Ovary (tissue), 9 donors: ENCODE results near the gene RHBDD2. TPM values are rescaled to one million over a fixed set of nuclear protein-coding genes. Genes with fewer than 3 reads are reported as not detected.

Experiments
- DNase-seq, 5 donors: peaks; one replicate each; pipeline ENCODE4 v3.0.0-alpha.2; 2019 to 2020
- H3K27ac ChIP-seq, 2 donors: fragments of 200-600 bp; one replicate each; pipeline versions ENCODE4 v1.5.1 to v1.8.0; 2019 to 2022
- H3K27me3 ChIP-seq: fragments of 200-600 bp; one replicate; pipeline ENCODE4 v1.8.0; 2022
- H3K36me3 ChIP-seq: fragments of 200-600 bp; sonication (generic); one replicate; pipeline ENCODE4 v1.5.1; 2019
- H3K4me1 ChIP-seq: one replicate; pipeline ENCODE4 v1.8.1; 2013; ENCODE audit warnings: mild to moderate bottlenecking, moderate library complexity; ENCODE audit not compliant: insufficient read depth
- H3K4me3 ChIP-seq: fragments of 200-600 bp; sonication (generic); one replicate; pipeline ENCODE4 v1.5.1; 2017
- H3K9me3 ChIP-seq, 2 donors: fragments of 200-600 bp in 1 of 2; sonication (generic) in 1 of 2; one replicate each; pipeline versions ENCODE4 v1.5.1 to v1.8.1; 2013 to 2019; ENCODE audit warnings: mild to moderate bottlenecking in 1 of 2, moderate library complexity in 1 of 2
- CTCF ChIP-seq, 3 donors: fragments of 450-650 bp in 2 of 3; fragments of 200-600 bp in 1 of 3; IDR thresholded peaks; one replicate each; pipeline versions ENCODE4 v1.5.1 to v1.8.0; 2016 to 2022; ENCODE audit warnings: antibody characterized with exemption in 3 of 3, mild to moderate bottlenecking in 1 of 3
- EP300 ChIP-seq: sonication (generic); formaldehyde crosslinking; IDR thresholded peaks from one replicate; pipeline ENCODE4 v1.6.1; 2017; ENCODE audit warnings: antibody characterized with exemption
- POLR2A ChIP-seq: fragments of 450-650 bp; IDR thresholded peaks from one replicate; pipeline ENCODE4 v1.6.1; 2017; ENCODE audit warnings: antibody characterized with exemption, mild to moderate bottlenecking, moderate library complexity
- WGBS, 3 donors: extraction: QIAGEN DNeasy Blood & Tissue Kit in 1 of 3; methylation state at CpG; one replicate each; pipeline versions ENCODE4 v1.1.5 to v1.1.7; 2013 to 2017; 5-methylcytosine and 5-hydroxymethylcytosine counted together
- intact Hi-C, 4 donors: fragments of 100-400 bp; cut with DNase I; formaldehyde crosslinking; loops; one replicate each; pipeline versions ENCODE4 v1.11.0 to v1.15.1; 2022 to 2023
- polyA plus RNA-seq, 2 donors: library from polyadenylated mRNA; stranded (reverse); fragments of 200-250 nt in 1 of 2; fragments of 350-450 nt in 1 of 2; fragmentation: Illumina TruSeq in 1 of 2; extraction: RNeasy Lipid Tissue Mini Kit (QIAGEN cat#74804) in 1 of 2; gene quantifications; one replicate each; pipeline ENCODE4 v1.2.3, GENCODE V29; 2013 to 2014
- total RNA-seq, 7 donors: library from RNA; depleted of rRNA in 2 of 7; stranded (reverse); fragments of >200 nt in 2 of 7; fragmentation: NEBNext Ultra II Directional in 3 of 7; extraction: Animal tissue kit (Norgen Biotek cat#: 25700) in 3 of 7; gene quantifications; one replicate each; pipeline versions ENCODE4 v1.1.0 to v1.2.4, GENCODE V29; 2016 to 2023
- donor health status: DM: no; HTN: no; CAD: no; lungs with moderate emphysema.
- donor health status: DM: no; HTN: no; CAD: no.
- donor health status: Bipolar disorder and iron deficiency.
- donor health status: DM: yes; HTN: yes; CAD: no.
- donor health status: DM: no; HTN: no; CAD: no.
- donor health status: DM: yes; HTN: yes; CAD: no.

The RHBDD2 gene
- total and polyA plus RNA-seq, 9 donors, result 26.6 to 99.3 (median 70.0) TPM

DNA sequence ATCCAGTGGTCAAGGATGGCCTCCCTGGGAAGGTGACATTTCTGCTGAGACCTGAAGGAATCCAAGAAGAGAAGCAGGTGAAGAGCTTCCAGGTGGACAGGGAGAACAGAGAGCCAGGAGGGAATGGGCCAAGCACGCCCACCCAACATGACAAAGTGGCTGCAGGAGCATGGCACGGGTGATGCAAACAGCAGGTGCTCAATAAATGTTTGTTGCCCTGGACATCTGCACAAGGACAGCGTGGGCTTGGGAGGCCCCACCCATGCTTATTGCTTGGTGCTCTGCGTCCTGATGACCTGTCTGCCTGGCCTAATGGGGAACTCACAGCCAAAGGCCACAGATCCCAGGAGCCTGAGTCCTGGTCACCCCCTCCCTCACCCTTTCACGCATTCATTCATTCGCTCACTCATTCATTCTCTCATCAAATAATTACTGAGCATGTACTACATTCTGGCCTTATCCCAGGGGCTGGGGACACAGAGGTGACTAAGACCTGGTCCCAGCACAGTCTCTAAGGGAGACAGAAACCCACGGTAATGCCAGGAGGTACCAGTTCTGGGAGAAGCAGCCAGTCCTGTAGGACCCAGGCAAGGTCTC, 13.1 kb downstream of the RHBDD2 start:
- no peaks in the 10 kb centered on the region for H3K36me3 ChIP-seq
- H3K27ac ChIP-seq, result no peak overlapping the region
- peaks cover 15% of the 10 kb centered on the region for H3K4me1 ChIP-seq
- no peak for TF ChIP-seq POLR2A
- no peak for TF ChIP-seq CTCF (IDR thresholded peaks at IDR 0.05)
- TF ChIP-seq EP300, result no peak
- H3K9me3 ChIP-seq, result no peaks in the 10 kb centered on the region
- WGBS, 3 donors, result 88 to 95% (median 89%) methylated on average over 7 of the region's 7 CpGs
- DNase-seq, result no peak
- H3K27me3 ChIP-seq, result no peaks in the 10 kb centered on the region
- H3K4me3 ChIP-seq, result no peak overlapping the region
- intact Hi-C loops, result no loop called here

DNA sequence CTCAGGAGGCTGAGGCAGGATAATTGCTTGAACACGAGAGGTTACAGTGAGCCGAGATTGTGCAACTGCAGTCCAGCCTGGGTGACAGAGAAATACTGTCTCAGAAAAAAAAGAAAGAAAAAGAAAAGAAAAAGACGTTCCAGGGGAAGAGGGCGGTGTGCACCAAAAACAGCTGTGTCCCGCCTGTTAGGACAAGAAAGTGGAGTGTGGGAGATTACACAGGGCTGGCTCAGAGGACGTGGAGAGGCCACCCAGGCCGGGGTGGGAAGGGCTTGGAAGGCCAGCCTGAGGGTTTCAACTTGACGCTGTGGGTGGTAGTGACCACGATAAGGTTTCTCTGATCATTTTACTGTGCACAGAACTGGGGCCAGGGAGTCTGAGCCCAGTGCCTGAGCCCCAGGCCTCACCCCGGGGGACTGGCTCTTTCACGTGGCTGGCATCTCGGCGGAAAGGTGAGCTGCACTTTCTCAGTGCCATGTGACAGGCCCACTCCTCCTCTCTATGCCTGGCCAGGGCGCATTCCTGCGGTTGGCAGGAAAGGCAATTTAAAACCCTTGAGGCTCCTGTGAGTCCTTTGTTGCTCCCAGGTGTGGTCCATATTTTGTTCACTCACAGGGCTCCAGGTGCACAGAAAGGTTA, 13.9 kb downstream of the RHBDD2 start:
- intact Hi-C loops, result no loop called here
- no peaks in the 10 kb centered on the region for H3K9me3 ChIP-seq
- DNase-seq, result peak; percentile 53 to 74 (median 70)
- TF ChIP-seq EP300, result no peak
- no peak for TF ChIP-seq CTCF (IDR thresholded peaks at IDR 0.05)
- TF ChIP-seq POLR2A, result no peak
- no peak overlapping the region for H3K4me3 ChIP-seq
- H3K27me3 ChIP-seq, result no peaks in the 10 kb centered on the region
- no peaks in the 10 kb centered on the region for H3K36me3 ChIP-seq
- WGBS, 3 donors, result 17 to 25% (median 24%) methylated on average over 15 of the region's 15 CpGs
- H3K4me1 ChIP-seq, result peaks cover 19% of the 10 kb centered on the region
- H3K27ac ChIP-seq, result no peak overlapping the region

DNA sequence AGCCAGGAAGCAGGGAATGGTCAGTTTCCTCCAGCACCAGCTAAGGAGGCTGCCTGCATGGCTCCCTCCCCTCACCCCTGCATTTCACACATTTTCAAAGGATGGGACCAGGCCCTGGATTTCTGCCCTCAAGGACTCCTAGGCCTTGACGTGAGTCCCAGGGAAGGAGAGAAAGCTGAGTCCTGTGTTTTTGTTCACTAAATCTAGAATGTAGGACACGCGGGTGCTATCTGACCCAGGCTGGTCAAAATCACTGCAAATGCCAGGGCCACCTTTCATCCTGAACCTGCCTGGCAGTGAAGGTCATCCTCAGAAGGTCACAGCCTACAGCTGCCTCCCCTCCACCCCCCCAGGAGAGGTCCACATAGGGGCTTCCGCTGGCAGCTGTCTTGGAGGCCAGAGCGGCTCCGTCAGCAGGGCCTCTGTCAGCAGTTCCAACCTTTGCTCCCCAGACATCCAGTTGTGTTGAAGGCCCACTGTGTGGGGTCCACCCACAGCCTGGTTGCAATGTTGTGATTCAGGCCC, 18.0 kb downstream of the RHBDD2 start:
- Histone ChIP-seq H3K27ac (peak overlapping the region in 1 of 2 donors; percentile 63), H3K4me1 (peaks cover 11% of the 10 kb centered on the region), H3K36me3 (no peaks in the 10 kb centered on the region), H3K9me3 (no peaks in the 10 kb centered on the region), H3K27me3 (no peaks in the 10 kb centered on the region), H3K4me3 (no peak overlapping the region)
- WGBS, 3 donors, result 28 to 68% (median 55%) methylated on average over 6 of the region's 6 CpGs
- TF ChIP-seq CTCF (IDR thresholded peaks at IDR 0.05) (no peak), POLR2A (no peak), EP300 (no peak)
- DNase-seq, result peak in 4 of 5 donors; percentile 44 to 56 (median 56)
- intact Hi-C loops, result no loop called here

GRCh38 chr7:75900617-75901315, 21.9 kb downstream of the RHBDD2 start:
- no peak overlapping the region for H3K27ac ChIP-seq
- no peak for DNase-seq
- TF ChIP-seq CTCF (IDR thresholded peaks at IDR 0.05), result no peak
- no peak for TF ChIP-seq EP300
- no peak for TF ChIP-seq POLR2A
- peaks cover 8% of the 10 kb centered on the region for H3K4me1 ChIP-seq
- H3K4me3 ChIP-seq, result no peak overlapping the region
- no peaks in the 10 kb centered on the region for H3K27me3 ChIP-seq
- no peaks in the 10 kb centered on the region for H3K36me3 ChIP-seq
- WGBS, 3 donors, result 85 to 90% (median 90%) methylated on average over 9 of the region's 9 CpGs
- intact Hi-C loops, result no loop called here
- H3K9me3 ChIP-seq, result no peaks in the 10 kb centered on the region
